SK-N-SH (cell line): ENCODE results near the gene LIN37. TPM values are rescaled to one million over a fixed set of nuclear protein-coding genes. Genes with fewer than 3 reads are reported as not detected.
A peak's percentile ranks its signal among the peaks of the same experiment; 100 is the strongest.

ENCODE experiments used
- CTCF ChIA-PET: fragments of 300-600, 350-600 bp; formaldehyde crosslinking; extraction: SDS; loops from one replicate; lab custom pipeline; 2021; lab: Yijun Ruan, JAX
- POLR2A ChIA-PET: fragments of 350-600 bp; sonication (Branson Sonifier 250); formaldehyde crosslinking; extraction: SDS; loops from one replicate; lab custom pipeline; 2020; ENCODE audit warnings: antibody characterized with exemption, inconsistent platforms; lab: Yijun Ruan, JAX
- DNase-seq: peaks from one replicate; pipeline ENCODE4 v3.0.0; 2012
- H2AFZ ChIP-seq: fragments of 200-600 bp; sonication (generic); 2 replicates; pipeline ENCODE4 v1.8.1; 2016; ENCODE audit warnings: antibody characterized with exemption, mild to moderate bottlenecking, low read depth
- H3F3A ChIP-seq: fragments of 200-600 bp; sonication (generic); replicated peaks from 2 replicates; pipeline ENCODE3; 2016; ENCODE audit warnings: antibody characterized with exemption, mild to moderate bottlenecking; ENCODE audit not compliant: insufficient read depth
- H3K27ac ChIP-seq, 2 experiments: fragments of 200-500 bp in 1 of 2; fragments of 200-600 bp in 1 of 2; sonication (Bioruptor generic) in 1 of 2; sonication (generic), shearing (Covaris generic) in 1 of 2; 2 replicates each; pipeline versions ENCODE4 v1.5.1 to v1.6.1; 2014 to 2016; ENCODE audit warnings: low read depth in 2 of 2, inconsistent platforms in 1 of 2, low read length in 1 of 2, mild to moderate bottlenecking in 1 of 2, mixed read lengths in 1 of 2
- H3K27me3 ChIP-seq: fragments of 200-600 bp; sonication (generic), shearing (Covaris generic); 2 replicates; pipeline ENCODE4 v1.6.1; 2016; ENCODE audit warnings: mixed run types; ENCODE audit not compliant: insufficient read depth
- H3K36me3 ChIP-seq, 2 experiments: fragments of 200-500 bp in 1 of 2; fragments of 200-600 bp in 1 of 2; sonication (Bioruptor generic) in 1 of 2; sonication (generic) in 1 of 2; replicated peaks in 1 of 2; 2 replicates each; pipeline versions ENCODE3 to v1.5.1; 2014 to 2016; ENCODE audit warnings: low read length in 1 of 2, mild to moderate bottlenecking in 1 of 2; ENCODE audit not compliant: insufficient read depth in 2 of 2, control insufficient read depth in 1 of 2
- H3K4me1 ChIP-seq, 2 experiments: fragments of 200-500 bp in 1 of 2; fragments of 200-600 bp in 1 of 2; sonication (Bioruptor generic) in 1 of 2; sonication (generic), shearing (Covaris generic) in 1 of 2; 2 replicates each; pipeline versions ENCODE4 v1.5.1 to v1.6.1; 2014 to 2016; ENCODE audit warnings: low read depth in 1 of 2, low read length in 1 of 2, mixed run types in 1 of 2; ENCODE audit not compliant: insufficient read depth in 2 of 2, control insufficient read depth in 1 of 2
- H3K4me2 ChIP-seq: fragments of 200-600 bp; sonication (generic), shearing (Covaris generic); 2 replicates; pipeline ENCODE4 v1.6.1; 2017; ENCODE audit warnings: mixed run types
- H3K4me3 ChIP-seq, 2 experiments: fragments of 200-500 bp in 1 of 2; fragments of 200-600 bp in 1 of 2; sonication (Bioruptor generic) in 1 of 2; sonication (generic), shearing (Covaris generic) in 1 of 2; 2 replicates each; pipeline versions ENCODE4 v1.5.1 to v1.8.1; 2014 to 2016; ENCODE audit warnings: low read depth in 2 of 2, inconsistent platforms in 1 of 2, low read length in 1 of 2, mild to moderate bottlenecking in 1 of 2, mixed read lengths in 1 of 2, moderate library complexity in 1 of 2
- H3K79me2 ChIP-seq: fragments of 200-600 bp; sonication (generic); 2 replicates; pipeline ENCODE4 v1.8.1; 2017; ENCODE audit warnings: mild to moderate bottlenecking; ENCODE audit not compliant: insufficient read depth
- H3K9ac ChIP-seq: fragments of 200-600 bp; sonication (generic); 2 replicates; pipeline ENCODE4 v1.6.1; 2017; ENCODE audit warnings: mixed run types
- H3K9me2 ChIP-seq: fragments of 200-600 bp; sonication (generic); 2 replicates; pipeline ENCODE4 v1.6.1; 2017; ENCODE audit warnings: mixed run types
- H3K9me3 ChIP-seq: fragments of 200-600 bp; sonication (generic); 2 replicates; pipeline ENCODE4 v1.6.1; 2017; ENCODE audit warnings: mixed run types, mild to moderate bottlenecking, moderate library complexity
- H4K20me1 ChIP-seq: fragments of 200-600 bp; sonication (generic); 2 replicates; pipeline ENCODE4 v1.6.1; 2017; ENCODE audit warnings: mild to moderate bottlenecking, mixed run types; ENCODE audit not compliant: insufficient read depth
- CHD2 ChIP-seq: fragments of 150-350 bp; IDR thresholded peaks from 2 replicates; pipeline ENCODE4 v1.6.1; 2018; ENCODE audit warnings: low read length; ENCODE audit not compliant: partially characterized antibody
- ELF1 ChIP-seq: IDR thresholded peaks from 2 replicates; pipeline ENCODE4 v1.4.0; 2012
- EP300 ChIP-seq, 2 experiments: IDR thresholded peaks; 2 replicates each; pipeline versions ENCODE4 v1.4.0 to v1.6.1; 2012; ENCODE audit warnings: borderline replicate concordance in 1 of 2, low read depth in 1 of 2, low read length in 1 of 2
- EZH2phosphoT487 ChIP-seq: fragments of 200-600 bp; sonication (generic); IDR thresholded peaks from 2 replicates; pipeline ENCODE4 v1.6.1; 2017; ENCODE audit warnings: low read depth, mixed run types, mild to moderate bottlenecking, antibody characterized with exemption, moderate library complexity, borderline replicate concordance
- FOSL2 ChIP-seq: IDR thresholded peaks from 2 replicates; pipeline ENCODE4 v1.4.0; 2012; ENCODE audit warnings: low read depth, mild to moderate bottlenecking, moderate library complexity, borderline replicate concordance
- GABPA ChIP-seq: IDR thresholded peaks from 2 replicates; pipeline ENCODE4 v1.4.0; 2012; ENCODE audit warnings: low read depth, mild to moderate bottlenecking
- JUND ChIP-seq: IDR thresholded peaks from 2 replicates; pipeline ENCODE4 v1.4.0; 2012
- MXI1 ChIP-seq: IDR thresholded peaks from 2 replicates; pipeline ENCODE4 v1.6.1; 2012; ENCODE audit warnings: mild to moderate bottlenecking, low read depth, low read length, improper control_type of control experiment
- NFIC ChIP-seq: IDR thresholded peaks from 2 replicates; pipeline ENCODE4 v1.4.0; 2012; ENCODE audit warnings: borderline replicate concordance
- NRF1 ChIP-seq: IDR thresholded peaks from 2 replicates; pipeline ENCODE4 v1.6.1; 2012; ENCODE audit warnings: low read depth, mild to moderate bottlenecking, low read length
- POLR2AphosphoS5 ChIP-seq: IDR thresholded peaks from 2 replicates; pipeline ENCODE4 v1.6.1; 2012; ENCODE audit warnings: low read depth, low read length
- RCOR1 ChIP-seq: fragments of 150-350 bp; IDR thresholded peaks from 2 replicates; pipeline ENCODE4 v1.6.1; 2017; ENCODE audit warnings: antibody characterized with exemption, low read length
- RFX5 ChIP-seq: IDR thresholded peaks from 2 replicates; pipeline ENCODE4 v1.6.1; 2012; ENCODE audit warnings: mild to moderate bottlenecking, improper control_type of control experiment, low read length
- RXRA ChIP-seq: IDR thresholded peaks from 2 replicates; pipeline ENCODE4 v1.4.0; 2012; ENCODE audit warnings: low read depth, mild to moderate bottlenecking, borderline replicate concordance
- SIN3A ChIP-seq: IDR thresholded peaks from 2 replicates; pipeline ENCODE4 v1.6.1; 2012; ENCODE audit warnings: low read depth, mild to moderate bottlenecking, low read length, moderate library complexity, borderline replicate concordance
- TAF1 ChIP-seq: IDR thresholded peaks from 2 replicates; pipeline ENCODE4 v1.6.1; 2012; ENCODE audit warnings: low read depth, mild to moderate bottlenecking, low read length, moderate library complexity, borderline replicate concordance
- TCF12 ChIP-seq: IDR thresholded peaks from 2 replicates; pipeline ENCODE4 v1.4.0; 2012
- TEAD4 ChIP-seq: IDR thresholded peaks from 2 replicates; pipeline ENCODE4 v1.4.0; 2012; ENCODE audit warnings: mild to moderate bottlenecking, borderline replicate concordance; ENCODE audit not compliant: insufficient read depth
- YY1 ChIP-seq: IDR thresholded peaks from 2 replicates; pipeline ENCODE4 v1.4.0; 2012; ENCODE audit warnings: low read depth, mild to moderate bottlenecking
- WGBS: methylation state at CpG from one replicate; pipeline ENCODE4 v1.1.6; 2017; ENCODE audit warnings: low lambda C conversion rate; 5-methylcytosine and 5-hydroxymethylcytosine counted together
- polyA plus RNA-seq, 3 experiments: library from polyadenylated mRNA; depleted of rRNA; stranded (reverse); fragments of >200 nt; gene quantifications; 2 replicates each; pipeline ENCODE4 v1.2.3, GENCODE V29; 2012
- TF ChIP-seq, protein P1 (sequence below): fragments of 200-600 bp; sonication (generic); IDR thresholded peaks from 2 replicates; pipeline ENCODE4 v1.6.1; 2017; ENCODE audit warnings: antibody characterized with exemption, mild to moderate bottlenecking, moderate library complexity
- TF ChIP-seq, protein P2 (sequence below): IDR thresholded peaks from 2 replicates; pipeline ENCODE4 v1.4.0; 2012; ENCODE audit warnings: low read depth, borderline replicate concordance
- TF ChIP-seq, protein P3 (sequence below): IDR thresholded peaks from 2 replicates; pipeline ENCODE4 v1.6.1; 2012; ENCODE audit warnings: mild to moderate bottlenecking, low read depth, low read length, moderate library complexity
- TF ChIP-seq, protein P4 (sequence below): IDR thresholded peaks from 2 replicates; pipeline ENCODE4 v1.4.0; 2012; ENCODE audit warnings: low read depth, borderline replicate concordance
- TF ChIP-seq, protein P5 (sequence below): IDR thresholded peaks from 2 replicates; pipeline ENCODE4; 2012

The LIN37 gene
- polyA plus RNA-seq, 1 of the 3 experiments (the other 2 are of a cell fraction) = 21.1 TPM

DNA sequence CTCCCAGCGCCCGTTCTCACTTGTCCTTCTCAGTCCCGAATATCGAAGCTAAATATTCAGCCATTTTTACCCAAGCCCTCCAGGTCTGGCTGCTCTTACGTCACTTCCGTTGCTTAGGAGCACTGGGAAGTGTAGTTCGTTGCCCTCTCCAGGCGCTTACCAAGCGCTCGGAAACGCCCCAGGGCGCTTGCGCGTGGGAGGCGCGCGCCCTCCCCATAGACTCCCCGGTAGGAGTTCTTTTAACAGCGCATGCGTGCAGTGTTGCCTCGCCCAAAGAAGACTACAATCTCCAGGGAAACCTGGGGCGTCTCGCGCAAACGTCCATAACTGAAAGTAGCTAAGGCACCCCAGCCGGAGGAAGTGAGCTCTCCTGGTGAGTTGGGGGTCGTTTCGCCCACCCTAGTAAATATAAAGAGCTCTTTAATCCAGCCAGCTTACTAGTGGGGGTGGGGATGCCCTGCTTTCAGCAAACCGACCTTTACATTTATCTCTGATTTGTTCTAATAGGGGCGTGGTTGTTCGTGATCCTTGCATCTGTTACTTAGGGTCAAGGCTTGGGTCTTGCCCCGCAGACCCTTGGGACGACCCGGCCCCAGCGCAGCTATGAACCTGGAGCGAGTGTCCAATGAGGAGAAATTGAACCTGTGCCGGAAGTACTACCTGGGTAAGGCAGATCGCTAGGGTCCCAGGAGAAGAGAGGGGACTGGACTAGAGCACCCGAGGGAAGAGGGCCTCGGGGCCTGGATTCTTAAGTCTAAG, 2.9 kb upstream of the LIN37 start, which contains the start of the genes PSENEN and U2AF1L4:
Gene PSENEN, plus strand, starts transcription at position 324 of the 759 bp plus-strand sequence. Its CDS starts 280 bp downstream, at position 604.
Gene U2AF1L4, minus strand, starts transcription at position 91 of the 759 bp plus-strand sequence. Its CDS starts 27 bp downstream, at position 64.
- Histone ChIP-seq H3K4me2 (peak within 1 kb of the TSS; percentile 90), H2AFZ (peak within 1 kb of the TSS; percentile 72), H3K27ac (peak within 1 kb of the TSS; percentile 97 to 98), H3K4me1 (peaks cover 13 to 24% of the 10 kb centered on the region in 2 experiments; a peak in 3 of 4 replicates), H3K9ac (peak within 1 kb of the TSS; percentile 90), H3K9me2 (no peaks in the 10 kb centered on the region), H3F3A (peaks cover 19% of the 10 kb centered on the region), H3K9me3 (no peaks in the 10 kb centered on the region), H4K20me1 (no peaks in the 10 kb centered on the region), H3K4me3 (peak within 1 kb of the TSS; percentile 83 to 95), H3K79me2 (peaks cover 43% of the 10 kb centered on the region), H3K27me3 (no peaks in the 10 kb centered on the region), H3K36me3 (peaks cover 3 to 12% of the 10 kb centered on the region in 2 experiments)
- CTCF ChIA-PET = interaction anchor here (1.2 to 2.4 kb wide), 5 partner anchors 10 to 74 kb away, joined by 3 to 11 read pairs (median 4); partner anchors contain the start of gene HSPB6
- WGBS = under 1% methylated on average over 21 of the region's 40 CpGs
- TF ChIP-seq TAF1 (0 out of 2 replicates have a peak, but pooled peaks have one; percentile 54), NFIC (no peak), RFX5 (no peak), POLR2AphosphoS5 (peak; percentile 47), MXI1 (peak; percentile 55), ELF1 (peak; percentile 38; the same call in 1 of the 2 replicates), TEAD4 (no peak), JUND (no peak), EP300 (IDR thresholded peaks at IDR 0.05; ENCODE audit: borderline replicate concordance in 1 of 2, low read depth in 1 of 2, low read length in 1 of 2) (no peak), NRF1 (peak; percentile 97), EZH2phosphoT487 (no peak), YY1 (peak; percentile 90), RCOR1 (no peak), TCF12 (no peak), RXRA (no peak), CHD2 (peak; percentile 96), FOSL2 (no peak), SIN3A (no peak), GABPA (peak; percentile 87)
- TF ChIP-seq, protein P1, sequence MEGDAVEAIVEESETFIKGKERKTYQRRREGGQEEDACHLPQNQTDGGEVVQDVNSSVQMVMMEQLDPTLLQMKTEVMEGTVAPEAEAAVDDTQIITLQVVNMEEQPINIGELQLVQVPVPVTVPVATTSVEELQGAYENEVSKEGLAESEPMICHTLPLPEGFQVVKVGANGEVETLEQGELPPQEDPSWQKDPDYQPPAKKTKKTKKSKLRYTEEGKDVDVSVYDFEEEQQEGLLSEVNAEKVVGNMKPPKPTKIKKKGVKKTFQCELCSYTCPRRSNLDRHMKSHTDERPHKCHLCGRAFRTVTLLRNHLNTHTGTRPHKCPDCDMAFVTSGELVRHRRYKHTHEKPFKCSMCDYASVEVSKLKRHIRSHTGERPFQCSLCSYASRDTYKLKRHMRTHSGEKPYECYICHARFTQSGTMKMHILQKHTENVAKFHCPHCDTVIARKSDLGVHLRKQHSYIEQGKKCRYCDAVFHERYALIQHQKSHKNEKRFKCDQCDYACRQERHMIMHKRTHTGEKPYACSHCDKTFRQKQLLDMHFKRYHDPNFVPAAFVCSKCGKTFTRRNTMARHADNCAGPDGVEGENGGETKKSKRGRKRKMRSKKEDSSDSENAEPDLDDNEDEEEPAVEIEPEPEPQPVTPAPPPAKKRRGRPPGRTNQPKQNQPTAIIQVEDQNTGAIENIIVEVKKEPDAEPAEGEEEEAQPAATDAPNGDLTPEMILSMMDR = no peak
- TF ChIP-seq, protein P2, sequence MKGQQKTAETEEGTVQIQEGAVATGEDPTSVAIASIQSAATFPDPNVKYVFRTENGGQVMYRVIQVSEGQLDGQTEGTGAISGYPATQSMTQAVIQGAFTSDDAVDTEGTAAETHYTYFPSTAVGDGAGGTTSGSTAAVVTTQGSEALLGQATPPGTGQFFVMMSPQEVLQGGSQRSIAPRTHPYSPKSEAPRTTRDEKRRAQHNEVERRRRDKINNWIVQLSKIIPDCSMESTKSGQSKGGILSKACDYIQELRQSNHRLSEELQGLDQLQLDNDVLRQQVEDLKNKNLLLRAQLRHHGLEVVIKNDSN = no peak
- TF ChIP-seq, protein P3, sequence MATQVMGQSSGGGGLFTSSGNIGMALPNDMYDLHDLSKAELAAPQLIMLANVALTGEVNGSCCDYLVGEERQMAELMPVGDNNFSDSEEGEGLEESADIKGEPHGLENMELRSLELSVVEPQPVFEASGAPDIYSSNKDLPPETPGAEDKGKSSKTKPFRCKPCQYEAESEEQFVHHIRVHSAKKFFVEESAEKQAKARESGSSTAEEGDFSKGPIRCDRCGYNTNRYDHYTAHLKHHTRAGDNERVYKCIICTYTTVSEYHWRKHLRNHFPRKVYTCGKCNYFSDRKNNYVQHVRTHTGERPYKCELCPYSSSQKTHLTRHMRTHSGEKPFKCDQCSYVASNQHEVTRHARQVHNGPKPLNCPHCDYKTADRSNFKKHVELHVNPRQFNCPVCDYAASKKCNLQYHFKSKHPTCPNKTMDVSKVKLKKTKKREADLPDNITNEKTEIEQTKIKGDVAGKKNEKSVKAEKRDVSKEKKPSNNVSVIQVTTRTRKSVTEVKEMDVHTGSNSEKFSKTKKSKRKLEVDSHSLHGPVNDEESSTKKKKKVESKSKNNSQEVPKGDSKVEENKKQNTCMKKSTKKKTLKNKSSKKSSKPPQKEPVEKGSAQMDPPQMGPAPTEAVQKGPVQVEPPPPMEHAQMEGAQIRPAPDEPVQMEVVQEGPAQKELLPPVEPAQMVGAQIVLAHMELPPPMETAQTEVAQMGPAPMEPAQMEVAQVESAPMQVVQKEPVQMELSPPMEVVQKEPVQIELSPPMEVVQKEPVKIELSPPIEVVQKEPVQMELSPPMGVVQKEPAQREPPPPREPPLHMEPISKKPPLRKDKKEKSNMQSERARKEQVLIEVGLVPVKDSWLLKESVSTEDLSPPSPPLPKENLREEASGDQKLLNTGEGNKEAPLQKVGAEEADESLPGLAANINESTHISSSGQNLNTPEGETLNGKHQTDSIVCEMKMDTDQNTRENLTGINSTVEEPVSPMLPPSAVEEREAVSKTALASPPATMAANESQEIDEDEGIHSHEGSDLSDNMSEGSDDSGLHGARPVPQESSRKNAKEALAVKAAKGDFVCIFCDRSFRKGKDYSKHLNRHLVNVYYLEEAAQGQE = no peak
- TF ChIP-seq, protein P4, sequence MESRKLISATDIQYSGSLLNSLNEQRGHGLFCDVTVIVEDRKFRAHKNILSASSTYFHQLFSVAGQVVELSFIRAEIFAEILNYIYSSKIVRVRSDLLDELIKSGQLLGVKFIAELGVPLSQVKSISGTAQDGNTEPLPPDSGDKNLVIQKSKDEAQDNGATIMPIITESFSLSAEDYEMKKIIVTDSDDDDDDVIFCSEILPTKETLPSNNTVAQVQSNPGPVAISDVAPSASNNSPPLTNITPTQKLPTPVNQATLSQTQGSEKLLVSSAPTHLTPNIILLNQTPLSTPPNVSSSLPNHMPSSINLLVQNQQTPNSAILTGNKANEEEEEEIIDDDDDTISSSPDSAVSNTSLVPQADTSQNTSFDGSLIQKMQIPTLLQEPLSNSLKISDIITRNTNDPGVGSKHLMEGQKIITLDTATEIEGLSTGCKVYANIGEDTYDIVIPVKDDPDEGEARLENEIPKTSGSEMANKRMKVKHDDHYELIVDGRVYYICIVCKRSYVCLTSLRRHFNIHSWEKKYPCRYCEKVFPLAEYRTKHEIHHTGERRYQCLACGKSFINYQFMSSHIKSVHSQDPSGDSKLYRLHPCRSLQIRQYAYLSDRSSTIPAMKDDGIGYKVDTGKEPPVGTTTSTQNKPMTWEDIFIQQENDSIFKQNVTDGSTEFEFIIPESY = peak; percentile 86
- TF ChIP-seq, protein P5, sequence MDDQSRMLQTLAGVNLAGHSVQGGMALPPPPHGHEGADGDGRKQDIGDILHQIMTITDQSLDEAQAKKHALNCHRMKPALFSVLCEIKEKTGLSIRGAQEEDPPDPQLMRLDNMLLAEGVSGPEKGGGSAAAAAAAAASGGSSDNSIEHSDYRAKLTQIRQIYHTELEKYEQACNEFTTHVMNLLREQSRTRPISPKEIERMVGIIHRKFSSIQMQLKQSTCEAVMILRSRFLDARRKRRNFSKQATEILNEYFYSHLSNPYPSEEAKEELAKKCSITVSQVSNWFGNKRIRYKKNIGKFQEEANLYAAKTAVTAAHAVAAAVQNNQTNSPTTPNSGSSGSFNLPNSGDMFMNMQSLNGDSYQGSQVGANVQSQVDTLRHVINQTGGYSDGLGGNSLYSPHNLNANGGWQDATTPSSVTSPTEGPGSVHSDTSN = no peak
- POLR2A ChIA-PET = interaction anchor here (0.8 to 1.2 kb wide), 4 partner anchors 11 to 186 kb away, joined by 3 to 5 read pairs (median 3); partner anchors contain the start of genes HSPB6 and PROSER3
- peak; percentile 86 for DNase-seq
